ENCODE data around the gene FCHO2. TPM values are rescaled to one million over a fixed set of nuclear protein-coding genes. Genes with fewer than 3 reads are reported as not detected.

The FCHO2 gene
- total and polyA plus RNA-seq, 2 of the 8 experiments (the other 6 are each of a cell fraction or from before 2014, with no cell fraction given): 4.3 to 15.7 TPM

- no peak for FAIRE-seq
- no peak overlapping the region for H2BK12ac ChIP-seq (ENCODE audit: low read depth, low read length)
- H3K23me2 ChIP-seq (ENCODE audit: low read depth, low read length): no peaks in the 10 kb centered on the region
- CTCF ChIA-PET (ENCODE audit: partially characterized antibody): interaction anchor here (0.8 kb wide), 1 partner anchor 21 kb away, joined by 3 read pairs; no protein-coding TSS in a partner anchor
- no peak overlapping the region for H3K18ac ChIP-seq (ENCODE audit: extremely low read depth, low read length)
- H3K27me3 ChIP-seq (replicated peaks in 1 of 4; ENCODE audit: control insufficient read depth in 3 of 4, extremely low read depth in 1 of 4, insufficient read depth in 3 of 4, low read length in 3 of 4): no peaks in the 10 kb centered on the region
- H3K4ac ChIP-seq (replicated peaks; ENCODE audit: insufficient read length, low read depth, low read length): no peak overlapping the region
- no peak for TF ChIP-seq EGR1 (IDR thresholded peaks at IDR 0.05; ENCODE audit: borderline replicate concordance, low read depth, low read length)
- TF ChIP-seq CEBPB (IDR thresholded peaks at IDR 0.05; ENCODE audit: low read depth, low read length): no peak
- no peak for TF ChIP-seq SP4 (IDR thresholded peaks at IDR 0.05; ENCODE audit: low read length)
- no peak for TF ChIP-seq SAP30 (IDR thresholded peaks at IDR 0.05; ENCODE audit: insufficient read depth, insufficient replicate concordance, low read length)
- no peak for TF ChIP-seq POU5F1 (IDR thresholded peaks at IDR 0.05; ENCODE audit: low read depth, low read length)
- TF ChIP-seq, protein P1, sequence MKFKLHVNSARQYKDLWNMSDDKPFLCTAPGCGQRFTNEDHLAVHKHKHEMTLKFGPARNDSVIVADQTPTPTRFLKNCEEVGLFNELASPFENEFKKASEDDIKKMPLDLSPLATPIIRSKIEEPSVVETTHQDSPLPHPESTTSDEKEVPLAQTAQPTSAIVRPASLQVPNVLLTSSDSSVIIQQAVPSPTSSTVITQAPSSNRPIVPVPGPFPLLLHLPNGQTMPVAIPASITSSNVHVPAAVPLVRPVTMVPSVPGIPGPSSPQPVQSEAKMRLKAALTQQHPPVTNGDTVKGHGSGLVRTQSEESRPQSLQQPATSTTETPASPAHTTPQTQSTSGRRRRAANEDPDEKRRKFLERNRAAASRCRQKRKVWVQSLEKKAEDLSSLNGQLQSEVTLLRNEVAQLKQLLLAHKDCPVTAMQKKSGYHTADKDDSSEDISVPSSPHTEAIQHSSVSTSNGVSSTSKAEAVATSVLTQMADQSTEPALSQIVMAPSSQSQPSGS (IDR thresholded peaks at IDR 0.05; ENCODE audit: low read length): no peak
- TF ChIP-seq POLR2A (IDR thresholded peaks at IDR 0.05; ENCODE audit: control extremely low read depth in 1 of 2, low read depth in 2 of 2, low read length in 2 of 2): no peak
- no peak for TF ChIP-seq POLR2AphosphoS5 (IDR thresholded peaks at IDR 0.05; ENCODE audit: low read depth, low read length)
- no peak for TF ChIP-seq TCF12 (IDR thresholded peaks at IDR 0.05; ENCODE audit: low read depth, low read length)
- TF ChIP-seq SIN3A (conservative IDR thresholded peaks at IDR 0.05 in 1 of 2, IDR thresholded peaks at IDR 0.05 in 1 of 2; ENCODE audit: low read depth in 1 of 2, low read length in 2 of 2): no peak
- no peak for TF ChIP-seq TEAD4 (IDR thresholded peaks at IDR 0.05; ENCODE audit: low read depth, low read length)
- TF ChIP-seq ATF3 (IDR thresholded peaks at IDR 0.05; ENCODE audit: insufficient read depth, low read depth, low read length): no peak
- no peak for TF ChIP-seq ZNF274 (IDR thresholded peaks at IDR 0.05; ENCODE audit: borderline replicate concordance, extremely low read depth, low read length)
- TF ChIP-seq ASH2L (IDR thresholded peaks at IDR 0.05; ENCODE audit: low read length): no peak
- no peak overlapping the region for H2BK15ac ChIP-seq (ENCODE audit: low read length)
- H3K9ac ChIP-seq (replicated peaks in 1 of 4; ENCODE audit: extremely low read depth in 1 of 4, low read depth in 3 of 4, low read length in 3 of 4): no peak overlapping the region
- no peak overlapping the region for H3K56ac ChIP-seq (replicated peaks; ENCODE audit: insufficient read length, low read depth, low read length)
- WGBS, 2 experiments (ENCODE audit: extremely low coverage in 1 of 2, insufficient coverage in 1 of 2, insufficient read length in 1 of 2, insufficient replicate concordance in 2 of 2, low coverage in 1 of 2, low lambda C conversion rate in 2 of 2, missing lambda C conversion rate in 1 of 2): 90% methylated on average over 2 of the region's 2 CpGs; no CpG with 5 or more reads in 1 of the 2 experiments
- H3K4me1 ChIP-seq (replicated peaks in 1 of 4; ENCODE audit: control insufficient read depth in 3 of 4, insufficient read depth in 4 of 4, low read length in 3 of 4): no peaks in the 10 kb centered on the region
- no peaks in the 10 kb centered on the region for H4K20me1 ChIP-seq (replicated peaks in 1 of 2; ENCODE audit: control insufficient read depth in 1 of 2, insufficient read depth in 2 of 2, low read length in 2 of 2)
- no peak overlapping the region for H3K23ac ChIP-seq (ENCODE audit: insufficient read length)
- no peak overlapping the region for H4K5ac ChIP-seq (ENCODE audit: insufficient read length, low read depth, low read length)
- no peak overlapping the region for H3K4me2 ChIP-seq (ENCODE audit: insufficient read depth in 1 of 2, low read depth in 2 of 2, low read length in 2 of 2)
- H2BK20ac ChIP-seq (ENCODE audit: low read length): no peak overlapping the region
- H3K79me2 ChIP-seq (ENCODE audit: control insufficient read depth in 1 of 2, insufficient read depth in 2 of 2, low read length in 2 of 2): no peaks in the 10 kb centered on the region
- H3K36me3 ChIP-seq (ENCODE audit: control insufficient read depth in 2 of 4, insufficient read depth in 4 of 4, low read length in 3 of 4): no peaks in the 10 kb centered on the region
- H3K9me3 ChIP-seq (ENCODE audit: insufficient read depth in 2 of 2, low read depth in 1 of 2, low read length in 1 of 2): no peaks in the 10 kb centered on the region
- H3K79me1 ChIP-seq (ENCODE audit: low read depth, low read length): no peaks in the 10 kb centered on the region
- no peak overlapping the region for H4K8ac ChIP-seq (ENCODE audit: extremely low read depth, insufficient read depth, low read length)
- POLR2A ChIA-PET (ENCODE audit: partially characterized antibody): no interaction called here
- H3K27ac ChIP-seq (ENCODE audit: low read depth, low read length): no peak overlapping the region
- H3K14ac ChIP-seq (ENCODE audit: insufficient read length): no peak overlapping the region
- no peak overlapping the region for H2BK120ac ChIP-seq (replicated peaks; ENCODE audit: low read depth, low read length)
- DNase-seq (ENCODE audit: low read depth in 1 of 2, low spot score in 2 of 2): no peak
- no peak overlapping the region for H3K4me3 ChIP-seq (ENCODE audit: extremely low read depth in 1 of 4, insufficient read depth in 2 of 4, low read depth in 3 of 4, low read length in 4 of 4)
- H2AK5ac ChIP-seq (ENCODE audit: low read depth, low read length): no peak overlapping the region
- H4K91ac ChIP-seq (replicated peaks; ENCODE audit: insufficient read length, low read length): no peak overlapping the region
- H2AFZ ChIP-seq (ENCODE audit: low read length): no peak overlapping the region
- H2BK5ac ChIP-seq (ENCODE audit: low read depth, low read length): no peak overlapping the region
Observed at GRCh38 chr5:73061593-73061992, 105.8 kb downstream of the FCHO2 start.
